ENCODE results near the gene DRGX.

Gene DRGX

DNA sequence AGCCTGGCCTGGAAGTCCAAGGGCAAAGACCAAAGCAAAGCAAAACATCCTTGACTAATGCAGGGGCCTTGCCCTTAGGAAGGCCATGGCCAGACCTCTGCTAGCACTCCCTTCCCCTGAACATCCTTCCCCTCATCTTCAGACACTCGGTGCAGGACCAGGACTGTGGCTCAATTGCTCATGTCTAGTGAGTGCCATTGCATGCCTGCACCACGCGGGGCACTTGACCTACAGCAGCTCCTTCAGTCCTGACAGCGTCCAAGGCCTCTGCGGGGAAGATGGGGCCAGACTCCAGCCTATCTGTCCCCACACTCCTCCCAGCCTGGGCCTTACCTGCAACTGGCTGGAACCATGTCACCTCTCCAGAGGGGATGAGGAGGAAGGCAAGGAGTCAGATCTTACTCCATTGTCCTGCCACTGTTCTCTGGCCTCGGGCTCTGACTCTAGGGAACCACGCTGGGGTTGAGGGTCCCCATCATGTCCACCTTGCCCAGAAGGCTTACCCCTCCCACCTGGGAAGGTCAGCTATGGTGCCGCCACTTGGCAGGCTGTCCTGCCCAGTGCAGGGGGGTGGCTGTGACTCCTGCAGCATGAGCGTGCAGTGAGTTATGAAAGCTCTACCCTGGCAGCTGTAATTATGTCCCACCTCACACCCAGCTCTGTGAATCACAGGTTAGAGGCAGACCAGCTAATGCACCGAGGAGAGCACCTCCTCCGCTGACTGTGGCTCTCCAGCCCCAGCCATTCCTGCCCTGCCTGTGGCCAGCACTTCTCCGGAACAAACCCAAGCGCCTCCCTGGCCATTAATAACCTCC, 16.1 kb downstream of the DRGX start:
- Histone ChIP-seq H3K9me3 (ENCODE audit: control insufficient read depth in 1 of 2, low read length in 2 of 2) (no peaks in the 10 kb centered on the region), H3K27ac (ENCODE audit: low read length) (no peak overlapping the region), H3K36me3 (ENCODE audit: control insufficient read depth in 1 of 2, insufficient read depth in 2 of 2, low read length in 2 of 2) (no peaks in the 10 kb centered on the region), H3K4me1 (ENCODE audit: control insufficient read depth in 1 of 2, insufficient read depth in 2 of 2, low read length in 2 of 2) (no peaks in the 10 kb centered on the region), H3K4me3 (ENCODE audit: low read depth in 1 of 2, low read length in 2 of 2) (no peak overlapping the region), H3K27me3 (ENCODE audit: low read depth, low read length) (no peaks in the 10 kb centered on the region)

DNA sequence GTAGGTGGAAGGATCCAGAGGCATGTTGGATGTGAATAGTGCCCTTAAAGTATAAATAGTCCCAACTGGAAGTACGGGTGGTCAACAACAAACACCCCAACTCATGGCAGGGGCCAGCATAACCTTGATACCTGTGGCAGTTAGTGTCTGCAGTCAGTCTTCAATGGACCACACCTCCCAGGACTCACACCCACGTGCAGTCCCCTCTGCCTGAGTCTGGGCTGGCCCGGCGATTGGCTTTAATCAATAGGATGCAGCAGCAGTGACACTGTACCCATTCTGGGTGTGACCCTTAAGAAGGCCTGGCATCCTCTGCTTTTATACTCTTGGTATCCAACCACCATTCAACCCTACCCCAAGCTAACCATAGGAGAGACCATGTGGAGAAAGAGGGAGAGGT, 18.6 kb downstream of the DRGX start:
- no peaks in the 10 kb centered on the region for H3K36me3 ChIP-seq (ENCODE audit: control insufficient read depth in 1 of 2, insufficient read depth in 2 of 2, low read length in 2 of 2)
- H3K9me3 ChIP-seq (ENCODE audit: control insufficient read depth in 1 of 2, low read length in 2 of 2) = no peaks in the 10 kb centered on the region
- no peaks in the 10 kb centered on the region for H3K27me3 ChIP-seq (ENCODE audit: low read depth, low read length)
- no peak overlapping the region for H3K4me3 ChIP-seq (ENCODE audit: low read depth in 1 of 2, low read length in 2 of 2)
- no peak overlapping the region for H3K27ac ChIP-seq (ENCODE audit: low read length)
- no peaks in the 10 kb centered on the region for H3K4me1 ChIP-seq (ENCODE audit: control insufficient read depth in 1 of 2, insufficient read depth in 2 of 2, low read length in 2 of 2)

DNA sequence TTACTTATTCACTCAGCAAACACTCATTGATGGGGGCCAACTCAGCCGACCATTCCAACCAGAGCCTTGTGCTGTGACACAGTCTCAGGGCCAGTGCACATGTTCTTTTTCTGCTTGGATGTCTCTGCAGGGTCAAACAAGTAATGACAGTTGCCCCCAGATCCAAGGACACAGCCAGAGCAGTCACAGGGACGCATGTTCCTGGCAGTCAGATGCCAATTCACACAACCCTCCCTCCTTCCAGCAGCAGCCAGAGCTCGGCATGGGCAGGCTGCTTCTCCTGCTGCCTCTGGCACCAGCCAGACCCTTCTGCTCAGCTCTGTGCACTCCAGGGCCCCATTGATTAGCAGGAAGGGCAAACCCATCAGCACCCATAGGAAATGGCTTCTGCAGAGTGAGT, 20.3 kb downstream of the DRGX start:
- no peaks in the 10 kb centered on the region for H3K4me1 ChIP-seq (ENCODE audit: control insufficient read depth in 1 of 2, insufficient read depth in 2 of 2, low read length in 2 of 2)
- H3K27me3 ChIP-seq (ENCODE audit: low read depth, low read length) = no peaks in the 10 kb centered on the region
- no peaks in the 10 kb centered on the region for H3K9me3 ChIP-seq (ENCODE audit: control insufficient read depth in 1 of 2, low read length in 2 of 2)
- no peak overlapping the region for H3K27ac ChIP-seq (ENCODE audit: low read length)
- no peaks in the 10 kb centered on the region for H3K36me3 ChIP-seq (ENCODE audit: control insufficient read depth in 1 of 2, insufficient read depth in 2 of 2, low read length in 2 of 2)
- H3K4me3 ChIP-seq (ENCODE audit: low read depth in 1 of 2, low read length in 2 of 2) = no peak overlapping the region

DNA sequence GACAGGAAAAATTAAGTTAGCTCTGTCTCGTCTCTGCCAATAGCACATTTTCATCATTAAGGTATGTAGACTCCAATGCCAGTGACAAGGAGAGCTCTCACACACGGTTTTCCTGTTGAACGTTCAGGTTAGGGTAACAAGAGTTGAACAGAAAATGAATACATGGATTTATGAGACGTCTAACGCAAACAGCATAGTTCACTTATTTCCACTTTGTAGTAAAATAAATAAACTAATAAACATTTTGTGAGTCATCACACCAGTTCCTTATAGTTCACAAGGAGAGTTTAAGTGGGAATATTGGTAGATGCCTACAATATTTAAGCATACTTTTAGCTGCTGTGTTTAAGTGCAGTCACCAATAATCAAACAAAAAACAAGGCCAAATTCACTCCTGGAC, 21.1 kb downstream of the DRGX start:
- Histone ChIP-seq H3K4me3 (ENCODE audit: low read depth in 1 of 2, low read length in 2 of 2) (no peak overlapping the region), H3K27ac (ENCODE audit: low read length) (no peak overlapping the region), H3K36me3 (ENCODE audit: control insufficient read depth in 1 of 2, insufficient read depth in 2 of 2, low read length in 2 of 2) (no peaks in the 10 kb centered on the region), H3K4me1 (ENCODE audit: control insufficient read depth in 1 of 2, insufficient read depth in 2 of 2, low read length in 2 of 2) (no peaks in the 10 kb centered on the region), H3K9me3 (ENCODE audit: control insufficient read depth in 1 of 2, low read length in 2 of 2) (no peaks in the 10 kb centered on the region), H3K27me3 (ENCODE audit: low read depth, low read length) (no peaks in the 10 kb centered on the region)

DNA sequence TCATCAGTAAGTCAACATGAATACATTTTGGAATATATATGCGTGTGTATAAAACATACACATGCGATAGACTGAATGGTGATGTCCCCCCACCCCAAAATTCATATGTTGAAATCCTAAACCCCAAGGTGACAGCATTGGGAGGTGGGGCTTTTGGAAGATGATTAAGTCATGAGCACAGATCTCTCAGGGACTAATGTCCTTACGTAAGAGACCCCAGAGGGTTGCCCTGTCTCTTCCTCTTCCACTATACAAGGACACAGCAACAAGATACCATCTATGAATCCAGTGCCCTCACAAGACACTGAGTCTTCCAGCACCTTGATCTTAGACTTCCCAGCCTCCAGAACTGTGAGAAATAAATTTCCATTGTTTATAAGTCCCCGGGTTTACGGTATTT, 22.5 kb downstream of the DRGX start:
- Histone ChIP-seq H3K4me3 (ENCODE audit: low read depth in 1 of 2, low read length in 2 of 2) (no peak overlapping the region), H3K9me3 (ENCODE audit: control insufficient read depth in 1 of 2, low read length in 2 of 2) (no peaks in the 10 kb centered on the region), H3K36me3 (ENCODE audit: control insufficient read depth in 1 of 2, insufficient read depth in 2 of 2, low read length in 2 of 2) (no peaks in the 10 kb centered on the region), H3K27ac (ENCODE audit: low read length) (no peak overlapping the region), H3K4me1 (ENCODE audit: control insufficient read depth in 1 of 2, insufficient read depth in 2 of 2, low read length in 2 of 2) (no peaks in the 10 kb centered on the region), H3K27me3 (ENCODE audit: low read depth, low read length) (no peaks in the 10 kb centered on the region)

DNA sequence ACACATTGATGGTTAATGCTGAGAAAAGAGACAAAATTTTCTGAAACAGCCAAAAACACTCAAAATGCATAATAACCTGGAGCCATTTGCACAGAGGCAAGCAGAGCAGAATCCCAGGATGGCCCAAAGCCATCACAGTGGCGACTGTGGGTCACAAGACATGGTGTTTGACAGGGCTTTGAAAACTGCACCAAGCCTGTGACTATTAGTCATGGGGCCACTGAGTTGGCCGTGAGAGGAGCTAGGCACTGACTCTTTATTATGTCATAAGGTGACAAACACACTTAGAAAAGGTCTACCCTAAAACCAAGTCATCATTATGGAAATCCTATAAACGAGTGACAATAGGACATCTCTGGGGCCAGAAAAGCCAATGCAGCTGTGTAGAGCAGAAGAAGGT, 23.9 kb downstream of the DRGX start:
- Histone ChIP-seq H3K4me1 (ENCODE audit: control insufficient read depth in 1 of 2, insufficient read depth in 2 of 2, low read length in 2 of 2) (no peaks in the 10 kb centered on the region), H3K36me3 (ENCODE audit: control insufficient read depth in 1 of 2, insufficient read depth in 2 of 2, low read length in 2 of 2) (no peaks in the 10 kb centered on the region), H3K4me3 (ENCODE audit: low read depth in 1 of 2, low read length in 2 of 2) (no peak overlapping the region), H3K27me3 (ENCODE audit: low read depth, low read length) (no peaks in the 10 kb centered on the region), H3K27ac (ENCODE audit: low read length) (no peak overlapping the region), H3K9me3 (ENCODE audit: control insufficient read depth in 1 of 2, low read length in 2 of 2) (no peaks in the 10 kb centered on the region)

DNA sequence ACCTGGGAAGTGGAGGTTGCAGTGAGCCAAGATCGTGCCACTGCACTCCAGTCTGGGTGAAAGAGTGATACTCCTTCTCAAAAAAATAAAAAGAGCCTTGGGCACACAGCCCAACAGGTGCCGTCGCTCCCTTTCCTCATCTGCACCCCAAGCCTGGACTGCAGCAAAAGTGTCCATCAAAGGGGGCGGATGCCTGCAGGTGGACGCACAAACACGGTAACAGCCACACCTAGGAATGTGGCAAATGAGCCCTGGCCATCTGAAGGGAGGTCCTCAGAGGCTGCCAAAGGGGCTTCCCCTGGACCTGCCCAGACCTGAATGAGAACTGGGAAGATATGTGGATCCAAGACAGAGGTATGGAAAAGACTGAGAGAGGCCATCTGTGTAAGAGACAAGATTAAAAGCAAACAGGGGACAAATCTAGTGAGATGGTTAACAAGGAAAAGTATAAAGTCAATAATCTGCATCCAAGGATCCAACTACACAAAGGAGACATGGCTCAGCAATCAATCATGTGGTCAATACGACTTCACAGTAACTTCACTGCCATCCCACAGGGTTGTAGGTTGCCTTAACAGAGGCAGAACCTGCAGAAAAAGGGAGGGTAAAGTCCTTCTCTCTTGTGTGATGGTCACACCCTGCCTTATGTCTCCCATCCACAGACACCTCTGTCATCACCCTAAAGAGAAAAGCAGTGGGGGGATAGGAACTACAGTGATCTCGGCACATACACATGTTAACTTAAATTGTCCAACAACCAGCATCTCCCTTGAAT, 25.4 kb downstream of the DRGX start:
- no peak overlapping the region for H3K27ac ChIP-seq (ENCODE audit: low read length)
- H3K4me3 ChIP-seq (ENCODE audit: low read depth in 1 of 2, low read length in 2 of 2) = no peak overlapping the region
- H3K4me1 ChIP-seq (ENCODE audit: control insufficient read depth in 1 of 2, insufficient read depth in 2 of 2, low read length in 2 of 2) = no peaks in the 10 kb centered on the region
- H3K9me3 ChIP-seq (ENCODE audit: control insufficient read depth in 1 of 2, low read length in 2 of 2) = no peaks in the 10 kb centered on the region
- H3K36me3 ChIP-seq (ENCODE audit: control insufficient read depth in 1 of 2, insufficient read depth in 2 of 2, low read length in 2 of 2) = no peaks in the 10 kb centered on the region
- H3K27me3 ChIP-seq (ENCODE audit: low read depth, low read length) = no peaks in the 10 kb centered on the region

DNA sequence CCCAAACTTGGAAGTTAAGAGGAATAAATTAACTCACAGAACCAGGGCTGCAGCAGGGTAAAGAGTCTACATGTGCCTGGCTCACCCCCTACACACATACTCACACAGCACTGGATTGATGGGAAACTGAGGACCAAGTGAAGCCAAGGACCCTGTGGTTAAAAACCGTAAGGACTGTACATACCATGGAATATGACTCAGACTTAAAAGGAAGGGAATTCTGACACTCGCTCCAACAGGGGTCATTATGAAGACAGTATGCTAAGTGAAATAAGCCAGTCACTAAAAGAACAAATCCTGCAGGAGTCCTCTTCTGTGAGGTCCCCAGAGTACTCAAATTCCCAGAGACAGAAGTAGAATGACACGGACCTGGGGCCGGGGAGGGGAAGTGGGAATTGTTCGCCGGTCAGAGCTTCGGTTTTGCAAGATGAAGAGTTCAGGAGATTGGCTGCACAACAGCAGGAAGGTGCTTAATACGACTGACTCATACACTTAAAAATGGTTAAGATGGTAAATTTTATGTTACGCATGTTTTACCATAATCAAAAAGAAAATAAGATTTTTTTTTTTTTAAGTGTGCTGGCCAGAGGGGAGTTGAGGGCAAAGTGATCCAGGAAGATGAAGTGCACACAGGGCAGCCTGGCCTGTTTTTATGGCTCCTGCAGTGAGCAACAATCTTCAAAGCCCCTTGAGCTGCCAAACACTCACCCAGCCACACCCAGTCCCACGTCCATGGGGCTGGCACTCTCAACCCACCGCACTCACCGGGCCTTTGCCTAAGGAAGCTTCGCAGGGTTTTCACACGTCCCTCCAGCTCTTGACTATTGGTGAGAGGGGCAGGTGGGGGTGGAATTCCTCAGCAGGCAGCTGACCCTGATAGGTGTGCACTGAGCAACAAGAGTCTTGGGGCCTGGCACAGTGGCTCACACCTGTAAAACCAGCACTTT, 26.4 kb downstream of the DRGX start:
- no peaks in the 10 kb centered on the region for H3K36me3 ChIP-seq (ENCODE audit: control insufficient read depth in 1 of 2, insufficient read depth in 2 of 2, low read length in 2 of 2)
- H3K9me3 ChIP-seq (ENCODE audit: control insufficient read depth in 1 of 2, low read length in 2 of 2) = no peaks in the 10 kb centered on the region
- no peak overlapping the region for H3K4me3 ChIP-seq (ENCODE audit: low read depth in 1 of 2, low read length in 2 of 2)
- no peaks in the 10 kb centered on the region for H3K27me3 ChIP-seq (ENCODE audit: low read depth, low read length)
- no peak overlapping the region for H3K27ac ChIP-seq (ENCODE audit: low read length)
- H3K4me1 ChIP-seq (ENCODE audit: control insufficient read depth in 1 of 2, insufficient read depth in 2 of 2, low read length in 2 of 2) = no peaks in the 10 kb centered on the region

DNA sequence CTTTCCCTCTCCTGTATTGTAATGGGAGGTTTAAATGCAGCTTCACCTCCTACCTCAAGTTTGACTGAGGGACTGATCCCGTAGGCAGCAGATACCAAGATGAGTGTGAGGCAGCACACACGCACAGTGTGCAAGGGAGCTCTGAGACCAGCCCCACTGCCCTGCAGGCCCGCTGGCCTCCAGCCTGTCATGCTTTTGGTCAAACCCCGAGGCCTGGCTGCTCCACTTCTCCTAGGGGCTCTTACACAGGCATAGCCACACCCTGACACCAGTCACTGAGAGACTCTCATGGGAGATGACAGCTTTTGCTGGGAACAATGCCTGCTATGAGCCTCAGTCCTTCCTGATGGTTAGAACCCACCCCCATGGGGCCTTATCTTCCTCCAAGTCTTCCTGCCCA, 27.6 kb downstream of the DRGX start:
- H3K36me3 ChIP-seq (ENCODE audit: control insufficient read depth in 1 of 2, insufficient read depth in 2 of 2, low read length in 2 of 2) = no peaks in the 10 kb centered on the region
- no peaks in the 10 kb centered on the region for H3K4me1 ChIP-seq (ENCODE audit: control insufficient read depth in 1 of 2, insufficient read depth in 2 of 2, low read length in 2 of 2)
- H3K27me3 ChIP-seq (ENCODE audit: low read depth, low read length) = no peaks in the 10 kb centered on the region
- no peak overlapping the region for H3K27ac ChIP-seq (ENCODE audit: low read length)
- no peaks in the 10 kb centered on the region for H3K9me3 ChIP-seq (ENCODE audit: control insufficient read depth in 1 of 2, low read length in 2 of 2)
- H3K4me3 ChIP-seq (ENCODE audit: low read depth in 1 of 2, low read length in 2 of 2) = no peak overlapping the region

DNA sequence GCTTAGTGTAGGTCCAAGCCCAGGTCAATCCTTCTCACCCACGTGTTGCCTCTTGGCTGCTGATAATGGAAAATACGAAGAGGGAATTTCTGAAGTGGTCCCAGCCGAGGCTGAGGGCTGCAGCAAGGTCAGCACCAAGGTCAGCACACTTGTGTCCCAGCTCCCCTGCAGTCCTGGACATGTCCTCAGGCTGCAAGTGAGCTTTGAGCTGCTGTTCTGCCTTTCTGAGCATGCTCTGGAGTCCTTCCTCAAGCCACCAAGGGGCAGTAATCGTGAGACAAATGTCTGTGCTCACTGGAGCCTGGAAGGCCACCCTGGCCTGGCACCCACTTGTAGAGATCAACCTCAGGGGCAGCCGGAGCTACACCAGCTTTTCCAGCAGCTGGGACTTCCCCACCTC, 28.3 kb downstream of the DRGX start:
- Histone ChIP-seq H3K27ac (ENCODE audit: low read length) (no peak overlapping the region), H3K27me3 (ENCODE audit: low read depth, low read length) (no peaks in the 10 kb centered on the region), H3K9me3 (ENCODE audit: control insufficient read depth in 1 of 2, low read length in 2 of 2) (no peaks in the 10 kb centered on the region), H3K36me3 (ENCODE audit: control insufficient read depth in 1 of 2, insufficient read depth in 2 of 2, low read length in 2 of 2) (no peaks in the 10 kb centered on the region), H3K4me3 (ENCODE audit: low read depth in 1 of 2, low read length in 2 of 2) (no peak overlapping the region), H3K4me1 (ENCODE audit: control insufficient read depth in 1 of 2, insufficient read depth in 2 of 2, low read length in 2 of 2) (no peaks in the 10 kb centered on the region)

DNA sequence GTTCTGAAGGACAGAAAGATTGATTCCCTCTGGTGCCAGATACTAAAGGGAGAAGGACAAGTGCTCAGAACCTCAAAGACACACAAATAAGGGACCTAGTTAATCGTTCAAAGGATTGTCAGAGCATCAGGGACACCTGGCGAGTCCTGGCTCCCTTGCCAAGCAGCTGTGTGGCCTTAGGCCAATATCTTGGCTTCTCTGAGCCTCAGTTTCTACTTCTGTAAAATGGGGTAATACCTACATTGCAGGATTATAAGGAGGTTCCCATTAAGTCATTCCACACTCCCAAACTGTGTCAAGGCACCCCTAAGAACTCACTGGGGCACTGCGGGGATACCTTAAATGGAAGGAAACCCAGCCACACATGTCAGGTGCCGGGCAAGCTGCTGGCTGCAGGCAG, 29.4 kb downstream of the DRGX start:
- no peak overlapping the region for H3K27ac ChIP-seq (ENCODE audit: low read length)
- no peaks in the 10 kb centered on the region for H3K4me1 ChIP-seq (ENCODE audit: control insufficient read depth in 1 of 2, insufficient read depth in 2 of 2, low read length in 2 of 2)
- H3K9me3 ChIP-seq (ENCODE audit: control insufficient read depth in 1 of 2, low read length in 2 of 2) = no peaks in the 10 kb centered on the region
- H3K27me3 ChIP-seq (ENCODE audit: low read depth, low read length) = no peaks in the 10 kb centered on the region
- no peaks in the 10 kb centered on the region for H3K36me3 ChIP-seq (ENCODE audit: control insufficient read depth in 1 of 2, insufficient read depth in 2 of 2, low read length in 2 of 2)
- H3K4me3 ChIP-seq (ENCODE audit: low read depth in 1 of 2, low read length in 2 of 2) = no peak overlapping the region
